HepG2 (cell line): ENCODE measurements around the gene GPR156. TPM values are rescaled to one million over a fixed set of nuclear protein-coding genes. Genes with fewer than 3 reads are reported as not detected.
A peak's percentile ranks its signal among the peaks of the same experiment; 100 is the strongest.

Experiments used
- ATAC-seq: fragments of 200-7000 bp; cut with Tn5 transposase; 3 replicates; pipeline ENCODE4 v1.9.1; 2020; ENCODE audit warnings: mild to moderate bottlenecking, moderate library complexity
- BruUV-seq: library from RNA; stranded (reverse); fragments of 400-500 nt; replicated peaks from 2 replicates; lab custom pipeline; 2021; lab: Mats Ljungman, UMichigan
- CTCF ChIA-PET: fragments of 300-600 bp; formaldehyde crosslinking; extraction: SDS; loops from one replicate; lab custom pipeline; 2021; ENCODE audit warnings: low total read pairs, inconsistent platforms, low intra/inter-chr PET ratio; lab: Yijun Ruan, JAX
- POLR2A ChIA-PET: fragments of 350-600 bp; sonication (Branson Sonifier 250); formaldehyde crosslinking; loops from one replicate; lab custom pipeline; 2020; ENCODE audit warnings: antibody characterized with exemption, inconsistent platforms; lab: Yijun Ruan, JAX
- DNase-seq: peaks from one replicate; pipeline ENCODE4 v3.0.0-alpha.2; 2015; ENCODE audit warnings: low spot score
- FAIRE-seq: peaks from 3 replicates; lab custom pipeline; 2011; peaks lifted over from hg19 to GRCh38; lab: Jason Lieb, UNC
- H2AFZ ChIP-seq: one replicate; pipeline ENCODE4 v1.6.1; 2011; ENCODE audit warnings: low read length, inconsistent platforms
- H3K27ac ChIP-seq: fragments of 300-600 bp; 3 replicates; pipeline ENCODE4 v1.8.0; 2011; ENCODE audit warnings: mixed run types, mild to moderate bottlenecking, mixed read lengths, low read length, inconsistent platforms; ENCODE audit not compliant: insufficient read depth; ENCODE audit errors: extremely low read length
- H3K27me3 ChIP-seq, 2 experiments: fragments of 200-600 bp in 1 of 2; 2 replicates in 1 of 2; 3 replicates in 1 of 2; pipeline versions ENCODE4 v1.6.0 to v1.8.0; 2011; ENCODE audit warnings: low read length in 2 of 2, mild to moderate bottlenecking in 2 of 2, moderate library complexity in 2 of 2, inconsistent platforms in 1 of 2; ENCODE audit not compliant: insufficient read depth in 2 of 2, control insufficient read depth in 1 of 2
- H3K36me3 ChIP-seq, 2 experiments: fragments of 200-600 bp in 1 of 2; replicated peaks in 1 of 2; 2 replicates in 1 of 2; 3 replicates in 1 of 2; pipeline versions ENCODE4 v1.5.1 to v1.8.0; 2011; ENCODE audit warnings: low read length in 2 of 2, inconsistent platforms in 1 of 2; ENCODE audit not compliant: insufficient read depth in 2 of 2, control insufficient read depth in 1 of 2
- H3K4me1 ChIP-seq: 2 replicates; pipeline ENCODE4 v1.5.1; 2012; ENCODE audit warnings: low read length, inconsistent platforms; ENCODE audit not compliant: insufficient read depth
- H3K4me2 ChIP-seq: 2 replicates; pipeline ENCODE4 v1.6.0; 2011; ENCODE audit warnings: low read depth, low read length, inconsistent platforms
- H3K4me3 ChIP-seq, 3 experiments: fragments of 200-600 bp in 1 of 3; sonication (generic), shearing (Covaris generic) in 1 of 3; replicated peaks in 1 of 3; 2 replicates each; pipeline ENCODE4 v1.5.1; 2011 to 2016; ENCODE audit warnings: low read length in 3 of 3, inconsistent platforms in 2 of 3, low read depth in 2 of 3, mild to moderate bottlenecking in 2 of 3, control low read depth in 1 of 3, mixed read lengths in 1 of 3; ENCODE audit not compliant: insufficient read depth in 1 of 3
- H3K79me2 ChIP-seq: one replicate; pipeline ENCODE4 v1.6.1; 2011; ENCODE audit warnings: low read length, inconsistent platforms; ENCODE audit not compliant: insufficient read depth
- H3K9ac ChIP-seq: 2 replicates; pipeline ENCODE4 v1.6.0; 2011; ENCODE audit warnings: mild to moderate bottlenecking, low read depth, low read length, inconsistent platforms; ENCODE audit not compliant: insufficient read depth
- H3K9me3 ChIP-seq: 2 replicates; pipeline ENCODE4 v1.5.1; 2012; ENCODE audit warnings: mild to moderate bottlenecking, low read length
- H4K20me1 ChIP-seq: 2 replicates; pipeline ENCODE4 v1.6.0; 2011; ENCODE audit warnings: inconsistent platforms, mild to moderate bottlenecking, low read length, moderate library complexity; ENCODE audit not compliant: insufficient read depth
- ARNT ChIP-seq: fragments of 450-650 bp; IDR thresholded peaks from 2 replicates; pipeline ENCODE4 v1.6.1; 2017
- DMAP1 ChIP-seq: IDR thresholded peaks from 2 replicates; pipeline ENCODE4 v1.6.1; 2016
- FOXO1 ChIP-seq: sonication (generic); formaldehyde crosslinking; IDR thresholded peaks from 2 replicates; pipeline ENCODE4 v1.4.0; 2020; ENCODE audit warnings: missing genetic modification reagents
- RARA ChIP-seq: IDR thresholded peaks from 2 replicates; pipeline ENCODE4 v1.6.1; 2016; ENCODE audit warnings: missing genetic modification reagents, missing compliant biosample characterization
- STAT6 ChIP-seq: sonication (generic); formaldehyde crosslinking; IDR thresholded peaks from 2 replicates; pipeline ENCODE4 v1.4.0; 2020; ENCODE audit warnings: missing genetic modification reagents, mild to moderate bottlenecking, borderline replicate concordance
- TFDP2 ChIP-seq: sonication (generic); formaldehyde crosslinking; IDR thresholded peaks from 2 replicates; pipeline ENCODE4 v1.4.0; 2020; ENCODE audit warnings: missing genetic modification reagents
- YEATS2 ChIP-seq: sonication (generic); formaldehyde crosslinking; IDR thresholded peaks from 2 replicates; pipeline ENCODE4 v1.4.0; 2020; ENCODE audit warnings: missing genetic modification reagents, borderline replicate concordance
- ZBTB25 ChIP-seq: IDR thresholded peaks from 2 replicates; pipeline ENCODE4 v1.6.1; 2018; ENCODE audit warnings: missing genetic modification reagents
- ZBTB3 ChIP-seq: sonication (generic); formaldehyde crosslinking; IDR thresholded peaks from 2 replicates; pipeline ENCODE4 v1.4.0; 2020; ENCODE audit warnings: low read depth, mild to moderate bottlenecking, moderate library complexity, missing genetic modification reagents, borderline replicate concordance
- ZNF407 ChIP-seq: sonication (generic); formaldehyde crosslinking; IDR thresholded peaks from one replicate; pipeline ENCODE4 v1.5.1; 2020; ENCODE audit warnings: mild to moderate bottlenecking, missing genetic modification reagents; ENCODE audit errors: not compliant biosample characterization
- ZNF83 ChIP-seq: sonication (generic); formaldehyde crosslinking; IDR thresholded peaks from 2 replicates; pipeline ENCODE4 v1.4.0; 2020; ENCODE audit warnings: missing genetic modification reagents, mild to moderate bottlenecking, borderline replicate concordance
- WGBS: methylation state at CpG from one replicate; pipeline ENCODE4 v1.1.6; 2017; ENCODE audit warnings: low lambda C conversion rate; 5-methylcytosine and 5-hydroxymethylcytosine counted together
- in situ Hi-C: cut with HindIII; loops from 2 replicates; pipeline ENCODE4 v1.10.0; 2017; ENCODE audit warnings: low pct_unique_long_range_greater_than_20kb; ENCODE audit not compliant: extremely low pct_ligation_motif_present
- intact Hi-C: fragments of 100-400 bp; cut with micrococcal nuclease; formaldehyde crosslinking; loops from one replicate; pipeline ENCODE4 v1.10.0; 2022; ENCODE audit not compliant: unreplicated experiment
- polyA plus RNA-seq, 8 experiments: library from polyadenylated mRNA; depleted of rRNA in 3 of 8; stranded (reverse) in 7 of 8; unstranded in 1 of 8; fragments of >200 nt; fragmentation: Illumina TruSeq in 4 of 8; extraction: Trizol in 4 of 8; gene quantifications; 2 replicates each; pipeline versions ENCODE4 v1.2.1 to v1.2.3, GENCODE V29; 2011 to 2016; ENCODE audit warnings: low read depth in 4 of 8, missing spikeins in 1 of 8, mixed read lengths in 1 of 8; ENCODE audit not compliant: insufficient read depth in 1 of 8
- total RNA-seq, 5 experiments: library from RNA; depleted of rRNA; stranded (reverse); fragments of >200 nt; fragmentation: Illumina TruSeq; extraction: Trizol; gene quantifications; 2 replicates each; pipeline ENCODE4 v1.2.3, GENCODE V29; 2016; ENCODE audit warnings: low read depth in 1 of 5

The GPR156 gene
- total and polyA plus RNA-seq, 2 of the 13 experiments (the other 11 are each of a cell fraction or from before 2014, with no cell fraction given), result not detected

- no peak overlapping the region for H3K27ac ChIP-seq
- no peak overlapping the region for H3K9ac ChIP-seq
- H2AFZ ChIP-seq, result no peak overlapping the region
- peaks cover 2 to 7% of the 10 kb centered on the region in 2 experiments; a peak in 2 of 5 replicates for H3K27me3 ChIP-seq
- ATAC-seq, result peak; percentile 99
- H3K4me3 ChIP-seq, result no peak overlapping the region
- peak; percentile 80 for DNase-seq
- FAIRE-seq, result peak; percentile 44
- no peaks in the 10 kb centered on the region for H3K4me1 ChIP-seq
- in situ Hi-C loops, result no loop called here
- H3K9me3 ChIP-seq, result no peaks in the 10 kb centered on the region
- H4K20me1 ChIP-seq, result no peaks in the 10 kb centered on the region
- CTCF ChIA-PET, result no interaction called here
- POLR2A ChIA-PET, result no interaction called here
- BruUV-seq, result no TSS peak
- WGBS, result 3% methylated on average over 5 of the region's 5 CpGs
- H3K36me3 ChIP-seq, result no peaks in the 10 kb centered on the region
- intact Hi-C loops, result loop anchor here (2.0 kb wide), 1 partner anchor 74 kb away; the partner anchor contains the start of gene LRRC58
- H3K4me2 ChIP-seq, result no peak overlapping the region
- H3K79me2 ChIP-seq, result no peaks in the 10 kb centered on the region
- TF ChIP-seq ZBTB3 (CRISPR knock-in tag) (no peak), ZNF83 (CRISPR knock-in tag) (no peak), FOXO1 (CRISPR knock-in tag) (peak; percentile 64; the same call in 1 of the 2 replicates), RARA (CRISPR knock-in tag) (peak; percentile 87), STAT6 (CRISPR knock-in tag) (peak; percentile 48; the same call in 1 of the 2 replicates), TFDP2 (CRISPR knock-in tag) (peak; percentile 32; the same call in 1 of the 2 replicates), ARNT (no peak), ZBTB25 (CRISPR knock-in tag) (peak; percentile 45; the same call in 1 of the 2 replicates), YEATS2 (peak; percentile 39; the same call in 1 of the 2 replicates), ZNF407 (CRISPR knock-in tag) (no peak), DMAP1 (0 out of 2 replicates have a peak, but pooled peaks have one; percentile 35)
Measured at GRCh38 chr3:120274739-120275167, 10.3 kb downstream of the GPR156 start.
